Testis (tissue), 5 donors: Measurements from ENCODE around the gene GRIN3B. TPM values are rescaled to one million over a fixed set of nuclear protein-coding genes. Genes with fewer than 3 reads are reported as not detected.

Experiments used
- DNase-seq: peaks from one replicate; pipeline ENCODE4 v3.0.0-alpha.2; 2019
- H3K27ac ChIP-seq, 2 donors: fragments of 200-600 bp; sonication (generic); one replicate each; pipeline ENCODE4 v1.5.1; 2019
- H3K27me3 ChIP-seq: fragments of 200-600 bp; sonication (generic); one replicate; pipeline ENCODE4 v1.5.1; 2019
- H3K36me3 ChIP-seq: fragments of 200-600 bp; sonication (generic); one replicate; pipeline ENCODE4 v1.5.1; 2017; ENCODE audit warnings: low read depth; ENCODE audit errors: missing control alignments
- H3K4me1 ChIP-seq: fragments of 200-600 bp; sonication (generic); one replicate; pipeline ENCODE4 v1.5.1; 2019
- H3K4me3 ChIP-seq, 2 donors: fragments of 200-600 bp; sonication (generic); one replicate each; pipeline ENCODE4 v1.5.1; 2017 to 2019
- H3K9me3 ChIP-seq: fragments of 200-600 bp; sonication (generic); one replicate; pipeline ENCODE4 v1.5.1; 2017
- CTCF ChIP-seq, 3 experiments: fragments of 450-650 bp in 2 of 3; fragments of 200-600 bp in 1 of 3; sonication (generic) in 1 of 3; IDR thresholded peaks; one replicate each; pipeline ENCODE4 v1.5.1; 2016 to 2019; ENCODE audit warnings: antibody characterized with exemption in 3 of 3, mild to moderate bottlenecking in 2 of 3, moderate library complexity in 1 of 3
- POLR2A ChIP-seq: fragments of 450-650 bp; IDR thresholded peaks from one replicate; pipeline ENCODE4 v1.6.1; 2017; ENCODE audit warnings: antibody characterized with exemption, mild to moderate bottlenecking, moderate library complexity
- WGBS, 2 donors: methylation state at CpG; one replicate each; pipeline ENCODE4 v1.1.5; 2018; 5-methylcytosine and 5-hydroxymethylcytosine counted together
- intact Hi-C: fragments of 100-400 bp; cut with DNase I; formaldehyde crosslinking; loops from one replicate; pipeline ENCODE4 v1.15.1; 2023; ENCODE audit warnings: low total_unique reads
- long read RNA-seq, 2 donors: transcript quantifications; one replicate each; lab custom pipeline, GENCODE V29; 2026
- polyA plus RNA-seq: library from polyadenylated mRNA; stranded (reverse); fragments of 350-450 nt; fragmentation: Illumina TruSeq; extraction: RNeasy Lipid Tissue Mini Kit (QIAGEN cat#74804); gene quantifications from one replicate; pipeline ENCODE4 v1.2.3, GENCODE V29; 2014; ENCODE audit warnings: low read depth, low replicate concordance; ENCODE audit not compliant: insufficient read depth
- total RNA-seq, 2 donors: library from RNA; depleted of rRNA; stranded (reverse); fragments of >200 nt; gene quantifications; one replicate each; pipeline ENCODE4 v1.2.3, GENCODE V29; 2016

GRIN3B gene
- total RNA-seq, result 1 to 10 TPM; 1.3 to 2.4 TPM
- polyA plus RNA-seq, result 1.1 TPM
- long read RNA-seq, donor 1, partial matches to known transcripts, result 26 of 50 reads
- long read RNA-seq, donor 1, other reads (novel, unspliced or antisense), result 24 of 50 reads
- long read RNA-seq, donor 2, result 0 reads

GRCh38 chr19:1000095-1000494, at the start of gene GRIN3B:
Gene GRIN3B (plus strand): TSS chr19:1000419. CDS start chr19:1000438, 19 bp downstream.
- no peaks in the 10 kb centered on the region for H3K36me3 ChIP-seq
- WGBS, 2 donors, result 5 to 6% methylated on average over 7 to 13 of the region's 43 CpGs
- no peaks in the 10 kb centered on the region for H3K27me3 ChIP-seq
- no peaks in the 10 kb centered on the region for H3K9me3 ChIP-seq
- intact Hi-C loops, result no loop called here
- H3K4me3 ChIP-seq, result no peak within 1 kb of the TSS
- TF ChIP-seq CTCF (IDR thresholded peaks at IDR 0.05) (peak in 2 of 3 experiments; percentile 24 to 25), POLR2A (no peak)
- peak; percentile 67 for DNase-seq
- no peak within 1 kb of the TSS for H3K27ac ChIP-seq
- H3K4me1 ChIP-seq, result peaks cover 7% of the 10 kb centered on the region

- no peak for DNase-seq
- H3K27ac ChIP-seq, result no peak overlapping the region
Measured at GRCh38 chr19:952049-952679, 48.1 kb upstream of the GRIN3B start.

DNA sequence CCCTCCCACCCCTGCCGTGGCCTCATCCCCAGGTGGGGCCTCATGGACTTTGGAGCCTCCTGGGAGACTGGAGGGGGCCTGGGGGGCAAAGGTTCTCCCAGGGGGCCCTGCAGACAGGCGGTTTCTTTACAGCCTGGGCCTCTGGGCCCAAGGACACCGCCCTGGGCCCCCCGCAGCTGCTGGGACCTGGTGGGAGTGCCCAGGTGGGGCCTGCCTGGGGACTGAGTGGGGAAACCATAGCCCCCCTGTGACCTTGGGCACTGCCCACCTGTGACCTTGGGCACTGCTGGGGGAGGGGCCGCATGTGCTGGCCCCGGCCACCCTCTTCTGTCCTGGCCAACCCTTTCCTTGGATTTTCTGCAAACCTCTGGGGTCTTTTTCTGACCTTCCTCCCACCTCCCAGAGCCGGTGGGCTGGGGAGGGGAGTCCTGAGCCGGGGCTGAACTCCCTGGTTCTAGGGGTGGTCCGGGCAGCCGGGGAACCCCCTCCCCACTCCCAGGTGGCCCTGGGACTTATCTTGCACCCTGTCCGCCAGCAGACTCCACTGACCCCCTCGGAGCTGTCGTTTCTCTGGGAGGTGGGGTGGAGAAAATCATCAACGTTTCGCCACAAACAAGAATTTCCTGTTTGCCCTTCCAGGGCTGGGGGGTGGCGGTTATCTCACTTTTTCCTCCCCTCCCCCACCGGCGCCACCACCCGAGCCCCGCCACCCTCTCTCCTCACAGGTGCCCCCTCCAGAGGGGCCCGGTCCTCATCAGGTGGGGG, 47.4 kb upstream of the GRIN3B start:
- no peak for DNase-seq
- intact Hi-C loops, result no loop called here
- TF ChIP-seq CTCF (IDR thresholded peaks at IDR 0.05), result no peak
- TF ChIP-seq POLR2A, result no peak
- Histone ChIP-seq H3K36me3 (no peaks in the 10 kb centered on the region), H3K27ac (no peak overlapping the region), H3K4me3 (no peak overlapping the region), H3K9me3 (no peaks in the 10 kb centered on the region), H3K27me3 (no peaks in the 10 kb centered on the region), H3K4me1 (no peaks in the 10 kb centered on the region)
- 62 to 63% methylated on average over 18 to 21 of the region's 21 CpGs for WGBS, 2 donors

More at GRCh38 chr19:952049-952679, 48.1 kb upstream of the GRIN3B start:
- Histone ChIP-seq H3K9me3 (no peaks in the 10 kb centered on the region), H3K36me3 (no peaks in the 10 kb centered on the region), H3K4me3 (no peak overlapping the region), H3K27me3 (no peaks in the 10 kb centered on the region), H3K4me1 (no peaks in the 10 kb centered on the region)
- 64 to 85% methylated on average over 13 to 14 of the region's 14 CpGs for WGBS, 2 donors
- intact Hi-C loops, result no loop called here
- TF ChIP-seq POLR2A, result no peak
- no peak for TF ChIP-seq CTCF (IDR thresholded peaks at IDR 0.05)

DNA sequence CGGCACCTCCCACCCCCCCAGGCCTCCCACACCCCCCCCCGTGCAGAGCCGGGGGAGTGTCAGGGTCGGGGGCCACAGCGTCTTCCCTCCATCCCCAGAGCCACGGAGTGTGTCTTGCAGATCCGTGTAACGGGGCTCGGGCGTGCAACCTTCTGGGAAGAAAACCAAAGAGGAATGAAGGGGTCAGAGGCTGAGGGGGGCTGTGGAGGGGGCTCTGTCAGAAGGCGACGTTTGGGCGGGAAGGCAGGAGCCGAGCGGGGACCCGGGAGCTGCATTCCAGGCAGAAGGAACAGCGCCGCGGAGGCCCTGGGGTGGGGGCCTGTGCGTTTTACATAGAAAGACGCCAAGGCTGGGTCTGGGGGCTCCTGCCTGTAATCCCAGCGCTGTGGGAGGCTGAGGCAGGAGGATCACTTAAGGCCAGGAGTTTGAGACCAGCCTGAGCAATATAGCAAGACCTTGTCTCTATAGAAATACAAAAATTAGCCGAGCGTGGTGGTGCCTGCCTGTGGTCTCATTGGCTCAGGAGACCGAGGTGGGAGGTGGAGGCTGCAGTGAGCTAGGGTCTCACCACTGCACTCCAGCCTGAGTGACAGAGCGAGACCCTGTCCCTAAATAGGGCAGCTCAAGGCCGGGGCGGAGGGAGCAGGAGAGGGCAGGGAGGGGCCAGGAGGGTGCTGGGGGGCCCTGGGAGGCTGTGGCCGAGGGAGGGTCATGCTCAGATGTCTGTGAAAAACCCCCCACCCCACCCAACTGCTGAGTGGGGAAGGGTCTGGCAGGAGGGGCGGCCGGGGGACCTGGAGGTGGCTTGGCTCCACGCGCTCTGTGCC, 46.6 kb upstream of the GRIN3B start:
- Histone ChIP-seq H3K9me3 (no peaks in the 10 kb centered on the region), H3K4me1 (no peaks in the 10 kb centered on the region), H3K4me3 (no peak overlapping the region), H3K36me3 (no peaks in the 10 kb centered on the region), H3K27me3 (no peaks in the 10 kb centered on the region), H3K27ac (no peak overlapping the region)
- intact Hi-C loops, result no loop called here
- DNase-seq, result no peak
- TF ChIP-seq POLR2A (no peak), CTCF (IDR thresholded peaks at IDR 0.05) (no peak)
- 74 to 77% methylated on average over 22 to 33 of the region's 33 CpGs for WGBS, 2 donors
